Endothelial cell (in vitro differentiated cells): ENCODE results near the gene PNPLA5. TPM values are rescaled to one million over a fixed set of nuclear protein-coding genes. Genes with fewer than 3 reads are reported as not detected.

Source experiments
- DNase-seq: peaks from one replicate; pipeline ENCODE4 v3.0.0; 2021; ENCODE audit warnings: low spot score
- H3K27ac Mint-ChIP-seq: one replicate; pipeline ENCODE4 v1.8.0; 2021; ENCODE audit warnings: mixed read lengths, inconsistent platforms; ENCODE audit not compliant: unreplicated experiment
- H3K27me3 Mint-ChIP-seq: one replicate; pipeline ENCODE4 v1.8.0; 2021; ENCODE audit warnings: mild to moderate bottlenecking, moderate library complexity, mixed read lengths, inconsistent platforms; ENCODE audit not compliant: unreplicated experiment
- H3K36me3 Mint-ChIP-seq: one replicate; pipeline ENCODE4 v1.8.0; 2021; ENCODE audit warnings: mild to moderate bottlenecking, low read depth, mixed read lengths, inconsistent platforms; ENCODE audit not compliant: unreplicated experiment
- H3K4me1 Mint-ChIP-seq: one replicate; pipeline ENCODE4 v1.8.0; 2021; ENCODE audit warnings: mild to moderate bottlenecking, mixed read lengths, inconsistent platforms; ENCODE audit not compliant: unreplicated experiment
- H3K4me3 Mint-ChIP-seq: one replicate; pipeline ENCODE4 v1.8.0; 2021; ENCODE audit warnings: mild to moderate bottlenecking, mixed read lengths, inconsistent platforms; ENCODE audit not compliant: unreplicated experiment
- H3K9me3 Mint-ChIP-seq: one replicate; pipeline ENCODE4 v1.8.0; 2021; ENCODE audit warnings: mixed read lengths, inconsistent platforms; ENCODE audit not compliant: unreplicated experiment
- CTCF ChIP-seq: fragments of 200-600 bp; sonication (generic); IDR thresholded peaks from one replicate; pipeline ENCODE4 v1.5.0; 2021; ENCODE audit warnings: antibody characterized with exemption; ENCODE audit not compliant: unreplicated experiment
- total RNA-seq: library from RNA; stranded (reverse); fragmentation: NEBNext Ultra II Directional; extraction: Animal tissue kit (Norgen Biotek cat#: 25700); gene quantifications from one replicate; pipeline ENCODE4 v1.2.1, GENCODE V29; 2021; ENCODE audit not compliant: unreplicated experiment

Gene PNPLA5
- total RNA-seq, 1 donor from 2014 or later: not detected

DNA sequence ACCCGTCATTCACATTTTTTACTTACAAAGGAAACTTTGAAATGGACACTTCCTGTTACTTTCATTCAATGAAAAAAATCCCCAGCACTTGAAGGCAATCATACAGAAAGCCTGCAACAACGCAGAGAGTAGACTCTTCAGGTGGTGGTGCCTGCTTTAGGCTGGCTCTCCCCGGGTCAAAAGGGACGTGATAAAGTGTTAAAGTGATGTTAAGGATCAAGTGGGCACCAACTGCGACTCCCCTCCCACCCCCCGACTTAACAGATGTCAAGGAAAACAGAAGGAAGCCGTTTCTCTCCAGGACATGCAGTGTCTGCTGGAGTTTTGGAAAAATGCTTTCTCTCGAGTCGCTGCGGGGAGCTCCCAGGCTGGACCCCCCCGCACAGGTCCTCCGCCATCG lies 31.4 kb upstream of the PNPLA5 start:
- peaks cover 3% of the 10 kb centered on the region for H3K36me3 Mint-ChIP-seq
- no peak for DNase-seq
- peak overlapping the region; percentile 98 for H3K27ac Mint-ChIP-seq
- H3K9me3 Mint-ChIP-seq: no peaks in the 10 kb centered on the region
- peak overlapping the region; percentile 91 for H3K4me3 Mint-ChIP-seq
- H3K27me3 Mint-ChIP-seq: peaks cover 5% of the 10 kb centered on the region
- no peak for TF ChIP-seq CTCF
- peaks cover 24% of the 10 kb centered on the region for H3K4me1 Mint-ChIP-seq

GRCh38 chr22:43922123-43922522 lies 30.3 kb upstream of the PNPLA5 start:
- Mint-ChIP-seq H3K9me3 (no peaks in the 10 kb centered on the region), H3K4me1 (peaks cover 24% of the 10 kb centered on the region), H3K36me3 (no peaks in the 10 kb centered on the region), H3K27ac (no peak overlapping the region), H3K27me3 (peaks cover 5% of the 10 kb centered on the region), H3K4me3 (no peak overlapping the region)
- TF ChIP-seq CTCF: peak; percentile 18
- no peak for DNase-seq

DNA sequence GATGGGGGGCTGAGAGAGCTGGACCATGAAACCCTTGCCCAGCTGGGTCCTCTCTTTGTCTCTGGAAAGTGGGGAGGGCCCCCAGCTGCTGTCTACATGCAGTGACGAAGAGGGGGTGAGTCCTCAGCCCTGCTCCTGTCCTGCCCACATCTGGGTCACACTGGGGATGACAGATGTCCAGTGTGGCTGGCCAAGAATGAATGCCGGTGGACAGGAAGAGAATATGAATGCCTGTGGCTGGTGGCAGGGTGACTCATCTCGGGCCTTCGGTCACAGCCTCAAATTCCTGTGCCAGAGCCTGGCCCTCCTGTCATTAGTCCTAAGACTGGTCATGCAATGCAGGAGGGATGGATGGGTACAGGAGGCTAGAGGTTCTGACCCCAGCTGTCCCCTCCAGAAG lies 29.6 kb upstream of the PNPLA5 start:
- peaks cover 5% of the 10 kb centered on the region for H3K27me3 Mint-ChIP-seq
- TF ChIP-seq CTCF: no peak
- H3K4me1 Mint-ChIP-seq: peaks cover 24% of the 10 kb centered on the region
- H3K27ac Mint-ChIP-seq: no peak overlapping the region
- H3K9me3 Mint-ChIP-seq: no peaks in the 10 kb centered on the region
- DNase-seq: no peak
- H3K4me3 Mint-ChIP-seq: no peak overlapping the region
- H3K36me3 Mint-ChIP-seq: no peaks in the 10 kb centered on the region

DNA sequence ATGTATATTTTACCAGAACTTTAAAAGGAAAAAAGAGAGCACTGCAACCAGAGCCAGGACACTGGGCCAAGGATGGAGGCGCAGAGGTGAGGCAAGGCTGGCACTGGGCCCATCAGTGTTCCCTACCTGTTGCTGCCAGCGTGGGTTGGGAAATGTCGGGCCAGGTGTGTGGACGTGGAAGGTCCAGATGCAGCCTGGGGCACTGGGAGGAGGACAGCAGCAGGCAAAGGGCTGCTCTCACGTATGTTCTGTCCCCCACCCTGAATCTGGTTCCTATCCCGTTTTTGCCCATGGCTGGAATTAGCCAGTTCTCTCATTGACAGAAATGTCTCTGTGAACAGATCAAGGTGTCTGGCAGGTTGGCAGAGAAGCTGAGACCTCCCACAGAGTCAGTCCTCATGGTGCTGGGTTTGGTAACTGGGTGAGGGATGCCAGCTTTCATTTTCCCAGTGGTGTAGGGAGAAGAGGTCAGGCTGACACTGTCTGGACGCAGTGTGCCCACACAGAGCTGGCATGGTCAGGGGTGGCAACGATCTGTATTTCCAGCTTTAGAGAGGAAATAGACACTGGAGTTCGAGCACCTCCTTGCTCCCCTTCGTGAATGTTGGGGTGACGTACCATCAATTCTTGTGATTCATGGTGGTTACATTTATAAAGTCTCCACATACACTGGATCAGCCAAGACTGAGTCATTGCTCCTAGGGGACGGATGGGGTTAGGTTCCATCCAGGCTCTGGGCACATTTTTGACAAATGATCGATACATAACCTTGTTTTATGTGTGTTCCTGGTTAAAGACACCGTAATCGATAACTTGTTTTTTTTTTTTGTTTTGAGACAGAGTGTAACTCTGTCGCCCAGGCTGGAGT lies 27.5 kb upstream of the PNPLA5 start:
- Mint-ChIP-seq H3K36me3 (no peaks in the 10 kb centered on the region), H3K9me3 (no peaks in the 10 kb centered on the region), H3K4me3 (no peak overlapping the region), H3K27ac (no peak overlapping the region), H3K27me3 (peaks cover 5% of the 10 kb centered on the region), H3K4me1 (peaks cover 12% of the 10 kb centered on the region)
- DNase-seq: no peak
- no peak for TF ChIP-seq CTCF

DNA sequence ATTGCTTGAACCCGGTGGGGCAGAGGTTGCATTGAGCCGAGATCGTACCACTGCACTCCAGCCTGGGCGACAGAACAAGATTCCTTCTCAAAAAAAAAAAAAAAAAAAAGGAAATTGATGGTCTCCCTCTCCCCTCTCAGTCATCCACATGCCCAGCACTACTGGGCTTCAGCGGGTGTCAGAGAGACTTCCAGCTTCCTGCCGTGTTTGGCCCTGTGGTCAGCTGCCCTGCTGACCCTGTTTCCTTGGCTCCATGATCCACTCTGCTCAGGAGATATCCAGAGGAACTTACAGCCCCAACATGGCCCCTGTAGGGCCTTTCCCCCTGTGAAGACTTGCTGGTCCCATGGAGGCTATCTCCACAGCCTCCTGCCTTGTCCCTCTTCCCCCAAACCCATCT lies 25.7 kb upstream of the PNPLA5 start:
- DNase-seq: no peak
- Mint-ChIP-seq H3K27ac (no peak overlapping the region), H3K36me3 (no peaks in the 10 kb centered on the region), H3K27me3 (no peaks in the 10 kb centered on the region), H3K4me1 (peaks cover 6% of the 10 kb centered on the region), H3K4me3 (no peak overlapping the region), H3K9me3 (no peaks in the 10 kb centered on the region)
- TF ChIP-seq CTCF: no peak
